Cerebellar nuclear complex (tissue), 1 donor: Measurements from ENCODE around the gene ZNF862.
A peak's percentile ranks its signal among the peaks of the same experiment; 100 is the strongest.

Experiments used
- DNase-seq, 2 experiments: peaks; one replicate each; lab custom pipeline; 2025; lab: John Stamatoyannopoulos, UW

Gene ZNF862

GRCh38 chr7:149845257-149845980 lies 7.2 kb downstream of the ZNF862 start:
- no peak for DNase-seq

GRCh38 chr7:149846021-149846420 lies 7.8 kb downstream of the ZNF862 start:
- no peak for DNase-seq

GRCh38 chr7:149846436-149847046 lies 8.4 kb downstream of the ZNF862 start:
- DNase-seq = no peak

GRCh38 chr7:149849174-149849573 lies 11.0 kb downstream of the ZNF862 start:
- no peak for DNase-seq

GRCh38 chr7:149850007-149850594 lies 11.9 kb downstream of the ZNF862 start:
- no peak for DNase-seq

- no peak for DNase-seq
Measured at GRCh38 chr7:149850716-149851115, 12.5 kb downstream of the ZNF862 start.

- no peak for DNase-seq
Measured at GRCh38 chr7:149851449-149851848, 13.3 kb downstream of the ZNF862 start.

- DNase-seq = no peak
Measured at GRCh38 chr7:149853157-149853556, 15.0 kb downstream of the ZNF862 start.

GRCh38 chr7:149854611-149855360 lies 16.6 kb downstream of the ZNF862 start:
- peak; percentile 36 to 51 for DNase-seq

GRCh38 chr7:149855361-149856305 lies 17.5 kb downstream of the ZNF862 start:
- peak in 1 of 2 experiments; percentile 20 for DNase-seq

- no peak for DNase-seq
Measured at GRCh38 chr7:149856583-149856982, 18.4 kb downstream of the ZNF862 start.

GRCh38 chr7:149859369-149859768 lies 21.2 kb downstream of the ZNF862 start:
- DNase-seq = no peak

GRCh38 chr7:149859876-149860275 lies 21.7 kb downstream of the ZNF862 start:
- DNase-seq = no peak

GRCh38 chr7:149860821-149861727 lies 22.9 kb downstream of the ZNF862 start:
- DNase-seq = no peak

- DNase-seq = no peak
Measured at GRCh38 chr7:149861728-149862045, 23.5 kb downstream of the ZNF862 start.

- DNase-seq = no peak
Measured at GRCh38 chr7:149862156-149862555, 24.0 kb downstream of the ZNF862 start.

GRCh38 chr7:149863500-149863899 lies 25.3 kb downstream of the ZNF862 start:
- peak in 1 of 2 experiments; percentile 9 for DNase-seq

GRCh38 chr7:149864023-149864422 lies 25.8 kb downstream of the ZNF862 start:
- no peak for DNase-seq

GRCh38 chr7:149864751-149865150 lies 26.6 kb downstream of the ZNF862 start:
- no peak for DNase-seq

GRCh38 chr7:149865437-149865836 lies 27.3 kb downstream of the ZNF862 start:
- DNase-seq = no peak
